Hematopoietic multipotent progenitor cell treated with erythropoietin and hydrocortisone succinate and interleukin-3 and kit ligand, for 15 days (in vitro differentiated cells): Measurements from ENCODE around the gene MTCH2.
"Not testable (repeated sequence)": the region's sequence is repeated elsewhere in the genome, so short reads cannot be mapped to it uniquely, and the experiment has no call there.

Source experiments
- DNase-seq: peaks from one replicate; pipeline ENCODE4 v3.0.0-alpha.2; 2015; ENCODE audit warnings: low spot score

Gene MTCH2

DNA sequence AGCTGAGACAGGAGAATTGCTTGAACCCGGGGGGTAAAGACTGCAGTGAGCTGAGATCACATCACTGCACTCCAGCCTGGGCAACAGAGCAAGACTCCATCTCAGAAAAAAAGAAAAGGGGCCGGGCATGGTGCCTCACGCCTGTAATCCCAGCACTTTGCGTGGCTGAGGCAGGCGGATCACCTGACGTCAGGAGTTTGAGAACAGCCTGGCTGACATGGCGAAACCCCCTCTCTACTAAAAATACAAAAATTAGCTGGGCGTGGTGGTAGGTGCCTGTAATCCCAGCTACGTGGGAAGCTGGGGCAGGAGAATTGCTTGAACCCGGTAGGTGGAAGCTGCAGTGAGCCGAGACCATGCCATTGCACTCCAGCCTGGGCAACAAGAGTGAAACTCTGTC lies 6.0 kb downstream of the MTCH2 start:
- not testable (repeated sequence) for DNase-seq

- no peak for DNase-seq
Measured at GRCh38 chr11:47631473-47631872, 10.9 kb downstream of the MTCH2 start.

DNA sequence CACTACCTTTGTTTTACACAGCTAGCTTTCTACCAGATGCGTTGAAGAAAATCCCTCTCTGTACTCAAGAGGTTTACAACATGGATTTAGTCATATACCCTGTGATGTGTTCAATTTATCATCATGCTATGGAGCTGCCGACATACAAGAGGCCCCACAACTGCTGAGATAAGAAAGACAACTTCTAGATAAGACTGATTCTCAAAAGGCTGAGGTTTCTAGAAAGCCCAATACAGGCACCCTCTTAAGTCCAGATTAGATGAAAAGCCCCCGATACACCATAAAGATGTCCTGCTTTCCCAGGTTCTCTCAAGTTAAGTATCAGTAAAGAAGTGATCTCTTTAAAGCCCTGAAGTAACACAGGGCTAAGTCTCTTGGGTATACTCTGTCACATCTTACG lies 14.3 kb downstream of the MTCH2 start:
- no peak for DNase-seq

GRCh38 chr11:47626234-47626633 lies 16.1 kb downstream of the MTCH2 start:
- DNase-seq, result no peak

GRCh38 chr11:47620836-47621378 lies 21.5 kb downstream of the MTCH2 start:
- DNase-seq, result no peak

GRCh38 chr11:47617417-47617809 lies 24.9 kb downstream of the MTCH2 start:
- DNase-seq, result no peak

DNA sequence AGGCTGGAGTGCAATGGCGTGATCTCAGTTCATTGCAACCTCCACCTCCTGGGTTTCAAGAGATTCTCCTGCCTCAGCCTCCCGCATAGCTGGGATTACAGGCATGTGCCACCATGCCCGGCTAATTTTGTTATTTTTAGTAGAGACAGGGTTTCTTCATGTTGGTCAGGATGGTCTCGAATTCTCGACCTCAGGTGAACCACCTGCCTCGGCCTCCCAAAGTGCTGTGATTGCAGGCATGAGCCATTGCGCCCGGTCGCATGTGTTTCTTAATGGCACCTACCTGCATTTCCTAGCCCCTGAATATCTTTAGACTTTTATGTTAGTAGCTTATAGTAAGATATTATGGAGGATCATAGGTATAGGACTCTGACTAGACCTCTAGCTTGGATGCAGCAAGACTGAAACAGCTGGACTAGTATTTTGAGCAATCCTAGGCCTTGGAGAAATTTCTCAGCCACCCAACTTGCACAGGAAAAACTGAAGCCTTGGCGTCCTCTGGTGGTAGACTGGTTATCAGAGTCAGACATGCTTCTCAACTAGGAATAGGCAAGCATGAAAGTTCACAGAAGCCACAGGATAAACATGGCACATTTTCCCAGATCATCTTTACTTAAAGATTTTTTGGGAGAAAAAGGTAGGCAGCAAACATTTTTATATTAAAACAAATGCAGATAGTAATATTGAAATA lies 25.5 kb downstream of the MTCH2 start:
- peak; percentile 47 for DNase-seq

GRCh38 chr11:47615249-47615648 lies 27.1 kb downstream of the MTCH2 start:
- no peak for DNase-seq

DNA sequence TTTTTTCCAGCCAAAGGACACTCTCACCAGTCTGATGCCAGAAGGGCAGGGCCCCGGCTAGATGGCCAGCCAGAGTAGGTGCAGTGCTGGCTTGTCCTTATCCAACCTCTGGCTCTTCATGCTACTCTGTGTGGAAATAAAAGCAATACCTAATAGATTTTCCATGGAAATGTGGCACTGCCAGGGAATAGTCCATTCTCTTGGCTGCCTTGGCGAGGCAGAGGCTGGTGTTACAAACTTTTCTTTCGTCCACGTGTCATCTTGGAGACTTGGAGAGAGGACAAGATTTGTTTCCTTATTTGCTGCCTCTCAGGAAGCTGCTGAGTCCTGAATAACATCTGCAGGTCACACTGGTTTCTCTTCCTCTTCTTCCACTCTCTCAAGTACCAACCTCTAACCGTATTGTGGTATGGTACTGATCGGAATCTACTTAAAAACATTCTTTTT lies 31.0 kb downstream of the MTCH2 start:
- DNase-seq, result no peak

GRCh38 chr11:47609675-47610074 lies 32.7 kb downstream of the MTCH2 start:
- peak; percentile 81 for DNase-seq

GRCh38 chr11:47607380-47607779 lies 35.0 kb downstream of the MTCH2 start:
- no peak for DNase-seq

DNA sequence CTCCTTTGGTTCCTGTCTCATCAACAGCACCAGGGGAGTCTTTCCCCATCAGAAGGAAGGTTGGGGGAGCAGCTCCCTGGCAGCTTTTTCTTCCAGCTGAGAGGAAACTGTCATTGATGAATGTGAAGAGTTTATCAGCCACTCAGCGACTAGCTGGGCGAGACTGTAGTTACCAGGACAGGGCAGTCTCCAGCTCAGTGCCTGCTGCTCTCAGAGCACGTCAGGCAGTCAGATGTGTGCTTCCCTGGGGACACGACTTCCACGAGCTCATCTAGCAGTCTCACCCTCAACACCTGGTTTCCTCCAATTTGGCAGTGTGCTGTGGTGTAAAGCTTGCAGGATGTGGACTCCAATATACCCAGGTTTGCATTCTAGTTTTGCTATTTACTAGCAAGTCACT lies 35.6 kb downstream of the MTCH2 start:
- no peak for DNase-seq

DNA sequence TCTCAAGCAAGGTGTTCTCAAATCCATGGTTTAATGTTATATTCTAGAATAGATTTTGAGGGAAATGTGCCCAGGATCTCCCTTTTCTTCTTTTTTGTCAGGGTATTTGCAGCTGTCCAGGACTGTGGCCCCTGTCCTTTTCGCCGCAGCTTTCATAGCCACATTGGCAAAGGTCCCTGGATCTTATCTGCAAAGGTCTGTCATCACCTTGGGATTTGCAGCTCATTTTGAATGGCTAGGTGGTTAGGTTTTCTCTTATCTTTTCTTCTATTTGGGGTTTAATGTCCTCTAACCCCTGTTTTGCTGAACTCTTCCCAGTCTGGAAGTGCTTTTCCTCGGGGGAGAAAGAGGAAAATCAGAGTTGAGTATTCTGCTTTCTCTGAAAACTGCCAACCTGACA lies 36.4 kb downstream of the MTCH2 start:
- DNase-seq, result no peak

- DNase-seq, result no peak
Measured at GRCh38 chr11:47603295-47603694, 39.1 kb downstream of the MTCH2 start.

- no peak for DNase-seq
Measured at GRCh38 chr11:47599902-47600301, 42.5 kb downstream of the MTCH2 start.

GRCh38 chr11:47595967-47596366 lies 46.4 kb downstream of the MTCH2 start:
- no peak for DNase-seq

GRCh38 chr11:47595029-47595428 lies 47.3 kb downstream of the MTCH2 start:
- DNase-seq, result no peak

- DNase-seq, result no peak
Measured at GRCh38 chr11:47593934-47594855, 48.2 kb downstream of the MTCH2 start, which contains the start of gene C1QTNF4. Gene C1QTNF4, minus strand, starts transcription at chr11:47594411. Its CDS starts 3,601 bp downstream, at chr11:47590810.

- DNase-seq, result no peak
Measured at GRCh38 chr11:47593492-47593933, 48.8 kb downstream of the MTCH2 start.

DNA sequence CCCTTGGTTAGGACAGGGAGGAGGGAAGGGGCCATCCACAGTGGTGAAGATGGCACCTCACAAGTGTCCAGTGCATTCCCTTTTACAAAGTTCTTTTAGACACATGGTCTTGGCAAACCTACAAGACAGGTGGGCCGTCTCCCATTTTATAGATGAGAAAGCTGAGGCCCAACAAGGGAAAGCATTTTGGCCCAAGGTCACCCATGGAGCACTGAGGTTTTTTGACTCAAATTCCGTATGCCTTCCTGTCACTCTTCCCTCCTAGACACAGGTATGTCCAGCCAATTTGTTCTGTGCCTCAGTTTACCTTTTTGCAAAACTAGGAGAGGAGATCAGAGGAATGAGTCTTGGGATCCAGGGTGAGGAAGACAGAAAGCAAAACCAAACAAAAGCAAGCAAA lies 49.4 kb downstream of the MTCH2 start:
- no peak for DNase-seq

GRCh38 chr11:47592251-47592650 lies 50.1 kb downstream of the MTCH2 start:
- no peak for DNase-seq

DNA sequence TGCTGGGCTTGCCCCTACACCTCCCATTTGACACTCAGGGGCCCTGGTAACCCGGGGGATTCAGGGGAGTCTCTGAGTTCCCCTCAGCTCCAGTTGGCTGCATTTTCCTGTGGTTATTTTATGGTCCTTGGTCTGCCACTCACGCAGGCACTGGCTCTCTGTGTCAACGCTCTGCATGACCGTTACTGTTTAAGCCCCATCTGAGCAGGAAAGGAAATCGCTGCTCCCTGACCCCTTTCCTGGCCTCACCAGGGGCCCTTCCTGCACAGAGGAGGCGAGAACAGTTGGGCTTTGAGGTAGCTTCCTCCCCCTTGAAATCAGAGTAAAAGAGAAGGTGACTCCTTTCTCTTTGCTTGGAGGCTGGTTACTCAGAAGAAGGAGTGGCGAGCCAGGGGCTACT lies 50.6 kb downstream of the MTCH2 start:
- no peak for DNase-seq
